Peyer's patch (tissue), 4 donors: ENCODE measurements around the gene CACTIN.

Source experiments
- CTCF ChIP-seq, 6 experiments: fragments of 450-650 bp in 4 of 6; fragments of 200-600 bp in 2 of 6; sonication (generic) in 1 of 6; IDR thresholded peaks; one replicate each; pipeline ENCODE4 v1.5.1; 2017 to 2019; ENCODE audit warnings: antibody characterized with exemption in 6 of 6, mild to moderate bottlenecking in 3 of 6, moderate library complexity in 1 of 6
- POLR2A ChIP-seq, 2 donors: fragments of 450-650 bp; IDR thresholded peaks; one replicate each; pipeline ENCODE4 v1.5.1; 2017; ENCODE audit warnings: antibody characterized with exemption in 2 of 2, mild to moderate bottlenecking in 2 of 2, moderate library complexity in 2 of 2

GRCh38 chr19:3607303-3608078 lies 19.1 kb downstream of the CACTIN start:
- TF ChIP-seq CTCF (IDR thresholded peaks at IDR 0.05) (no peak), POLR2A (IDR thresholded peaks at IDR 0.05) (no peak)
